CD8-positive, alpha-beta memory T cell (primary cell): ENCODE results near the gene MBOAT2. TPM values are rescaled to one million over a fixed set of nuclear protein-coding genes. Genes with fewer than 3 reads are reported as not detected.

Experiments used
- CTCF ChIA-PET: fragments of 350-600 bp; sonication (Branson Sonifier 250); formaldehyde crosslinking; loops from one replicate; lab custom pipeline; 2021; ENCODE audit warnings: antibody characterized with exemption; lab: Charles Lee
- POLR2A ChIA-PET: fragments of 350-600 bp; sonication (Branson Sonifier 250); formaldehyde crosslinking; loops from one replicate; lab custom pipeline; 2021; ENCODE audit warnings: antibody characterized with exemption; lab: Charles Lee
- DNase-seq, 5 donors: peaks; one replicate each; pipeline versions ENCODE4 v3.0.0 to v3.0.0-alpha.2; 2020 to 2022; ENCODE audit warnings: mixed read lengths in 1 of 5
- H3K27ac ChIP-seq: one replicate; pipeline ENCODE4 v1.7.0; 2013; ENCODE audit warnings: low read depth, mild to moderate bottlenecking, low read length, moderate library complexity
- H3K27me3 ChIP-seq: 2 replicates; pipeline ENCODE4 v1.7.0; 2013; ENCODE audit warnings: low read length, mild to moderate bottlenecking; ENCODE audit not compliant: insufficient read depth, poor library complexity, severe bottlenecking
- H3K36me3 ChIP-seq: 2 replicates; pipeline ENCODE4 v1.7.0; 2013; ENCODE audit warnings: mild to moderate bottlenecking, low read length, moderate library complexity; ENCODE audit not compliant: insufficient read depth
- H3K4me1 ChIP-seq: 2 replicates; pipeline ENCODE4 v1.7.0; 2013; ENCODE audit warnings: mild to moderate bottlenecking, low read length, moderate library complexity; ENCODE audit not compliant: insufficient read depth
- H3K4me3 ChIP-seq: 2 replicates; pipeline ENCODE4 v1.7.0; 2013; ENCODE audit warnings: mild to moderate bottlenecking, low read length
- H3K9me3 ChIP-seq: 2 replicates; pipeline ENCODE4 v1.7.0; 2013; ENCODE audit warnings: mild to moderate bottlenecking, low read length
- H3K27ac Mint-ChIP-seq, 8 donors: one replicate each; pipeline ENCODE4 v1.8.0; 2020 to 2021; ENCODE audit warnings: mixed read lengths in 8 of 8, mild to moderate bottlenecking in 6 of 8, inconsistent platforms in 3 of 8, moderate library complexity in 3 of 8
- H3K27me3 Mint-ChIP-seq, 2 donors: one replicate each; pipeline ENCODE4 v1.8.0; 2020 to 2021; ENCODE audit warnings: mixed read lengths in 2 of 2, mild to moderate bottlenecking in 1 of 2, moderate library complexity in 1 of 2
- H3K36me3 Mint-ChIP-seq, 3 donors: one replicate each; pipeline ENCODE4 v1.8.0; 2020 to 2021; ENCODE audit warnings: mixed read lengths in 3 of 3, inconsistent platforms in 1 of 3, mild to moderate bottlenecking in 1 of 3
- H3K4me1 Mint-ChIP-seq, 3 donors: one replicate each; pipeline ENCODE4 v1.8.0; 2020 to 2021; ENCODE audit warnings: mixed read lengths in 3 of 3, inconsistent platforms in 1 of 3, mild to moderate bottlenecking in 1 of 3
- H3K4me3 Mint-ChIP-seq, 7 donors: one replicate each; pipeline ENCODE4 v1.8.0; 2020 to 2021; ENCODE audit warnings: mixed read lengths in 7 of 7, mild to moderate bottlenecking in 6 of 7, moderate library complexity in 4 of 7, inconsistent platforms in 2 of 7
- H3K9me3 Mint-ChIP-seq, 5 donors: one replicate each; pipeline ENCODE4 v1.8.0; 2020 to 2022; ENCODE audit warnings: mixed read lengths in 5 of 5, mild to moderate bottlenecking in 3 of 5, moderate library complexity in 2 of 5, inconsistent platforms in 1 of 5
- polyA plus RNA-seq: library from polyadenylated mRNA; unstranded; fragments of 300-500 nt; fragmentation: Illumina TruSeq; gene quantifications from one replicate; pipeline ENCODE4 v1.2.3, GENCODE V29; 2021
- total RNA-seq, 2 experiments: library from RNA; stranded (reverse); gene quantifications; one replicate each; pipeline ENCODE4 v1.2.3, GENCODE V29; 2021

MBOAT2 gene
- total and polyA plus RNA-seq, 3 experiments from 2014 or later: 0.62 to 3.3 (median 3.2) TPM

GRCh38 chr2:9033385-9034168 lies 30.1 kb upstream of the MBOAT2 start:
- POLR2A ChIA-PET: no interaction called here
- Histone ChIP-seq H3K9me3 (no peaks in the 10 kb centered on the region), H3K4me1 (no peaks in the 10 kb centered on the region), H3K36me3 (no peaks in the 10 kb centered on the region), H3K4me3 (no peak overlapping the region), H3K27me3 (no peaks in the 10 kb centered on the region), H3K27ac (no peak overlapping the region)
- no peak for DNase-seq
- CTCF ChIA-PET: no interaction called here
- H3K36me3 Mint-ChIP-seq: peaks cover 0 to 10% (median 0%) of the 10 kb centered on the region in 3 donors
- no peak overlapping the region for H3K27ac Mint-ChIP-seq
- H3K4me1 Mint-ChIP-seq: no peaks in the 10 kb centered on the region
- H3K4me3 Mint-ChIP-seq: no peak overlapping the region
- H3K27me3 Mint-ChIP-seq: peaks cover 26 to 76% of the 10 kb centered on the region in 2 donors
- peaks cover 6 to 14% (median 8%) of the 10 kb centered on the region in 5 donors for H3K9me3 Mint-ChIP-seq

DNA sequence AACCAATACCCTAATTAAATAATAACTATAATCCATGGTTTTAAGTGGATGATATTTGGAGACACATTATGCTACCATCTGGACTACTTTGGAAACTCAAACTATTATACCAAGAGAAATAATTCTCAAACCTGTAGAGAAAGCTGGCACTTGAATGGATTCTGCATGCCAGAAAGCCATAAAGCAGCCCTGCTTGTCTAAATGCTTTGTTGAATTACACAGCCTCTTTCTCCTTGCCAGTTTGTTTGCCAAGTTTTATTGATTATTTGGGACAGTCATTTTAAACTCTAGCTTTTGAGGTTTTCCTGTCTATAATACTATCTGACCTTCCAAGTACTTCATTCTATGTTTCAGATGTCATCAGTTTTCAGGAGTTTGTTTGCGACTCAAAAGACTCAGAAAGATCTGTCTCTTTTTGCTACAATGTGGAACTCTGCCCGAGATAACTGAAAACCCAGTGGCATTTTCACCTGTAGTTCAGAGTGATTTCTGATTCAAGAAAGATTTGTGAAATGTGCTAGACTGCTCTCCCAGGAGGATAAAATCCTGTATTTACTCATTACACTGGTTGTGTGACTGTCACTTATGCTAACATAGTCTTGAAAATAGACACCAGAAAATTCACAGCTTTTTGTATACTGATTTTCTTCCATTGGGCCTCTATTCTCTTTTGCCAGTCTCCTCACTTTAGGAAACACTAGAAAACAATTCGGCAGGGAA lies 29.2 kb upstream of the MBOAT2 start:
- CTCF ChIA-PET: no interaction called here
- no peak for DNase-seq
- POLR2A ChIA-PET: no interaction called here
- Histone ChIP-seq H3K9me3 (no peaks in the 10 kb centered on the region), H3K27me3 (no peaks in the 10 kb centered on the region), H3K36me3 (no peaks in the 10 kb centered on the region), H3K4me1 (no peaks in the 10 kb centered on the region), H3K4me3 (no peak overlapping the region), H3K27ac (no peak overlapping the region)
- Mint-ChIP-seq H3K4me1 (no peaks in the 10 kb centered on the region), H3K36me3 (peaks cover 0 to 5% (median 0%) of the 10 kb centered on the region in 3 donors), H3K27ac (no peak overlapping the region), H3K4me3 (no peak overlapping the region), H3K9me3 (peaks cover 0 to 6% (median 2%) of the 10 kb centered on the region in 5 donors), H3K27me3 (peaks cover 27 to 75% of the 10 kb centered on the region in 2 donors)

DNA sequence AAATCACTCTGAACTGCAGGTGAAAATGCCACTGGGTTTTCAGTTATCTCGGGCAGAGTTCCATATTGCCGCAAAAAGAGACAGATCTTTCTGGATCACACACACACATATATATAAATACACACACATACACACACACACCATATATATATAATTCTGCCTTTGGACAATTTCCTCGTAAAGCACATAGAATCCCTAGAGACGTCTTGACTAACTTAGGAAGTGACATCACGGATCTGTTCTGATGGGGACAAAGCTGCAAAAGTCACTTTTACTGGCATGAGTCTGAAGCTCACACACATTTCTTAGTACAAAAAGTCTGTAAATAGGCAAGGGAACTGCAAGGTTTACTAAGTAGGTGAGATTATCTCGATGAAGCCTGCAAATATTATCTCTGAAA lies 28.6 kb upstream of the MBOAT2 start:
- no peaks in the 10 kb centered on the region for H3K9me3 ChIP-seq
- H3K4me3 ChIP-seq: no peak overlapping the region
- ChIA-PET CTCF (no interaction called here), POLR2A (no interaction called here)
- H3K36me3 Mint-ChIP-seq: peaks cover 0 to 4% (median 0%) of the 10 kb centered on the region in 3 donors
- H3K27ac Mint-ChIP-seq: no peak overlapping the region
- peaks cover 31 to 75% of the 10 kb centered on the region in 2 donors for H3K27me3 Mint-ChIP-seq
- H3K27me3 ChIP-seq: no peaks in the 10 kb centered on the region
- peaks cover 0 to 1% (median 0%) of the 10 kb centered on the region in 5 donors for H3K9me3 Mint-ChIP-seq
- DNase-seq: no peak
- no peak overlapping the region for H3K4me3 Mint-ChIP-seq
- H3K4me1 Mint-ChIP-seq: no peaks in the 10 kb centered on the region
- H3K4me1 ChIP-seq: no peaks in the 10 kb centered on the region
- H3K36me3 ChIP-seq: no peaks in the 10 kb centered on the region
- H3K27ac ChIP-seq: no peak overlapping the region

GRCh38 chr2:9031246-9031645 lies 27.8 kb upstream of the MBOAT2 start:
- CTCF ChIA-PET: no interaction called here
- H3K9me3 ChIP-seq: no peaks in the 10 kb centered on the region
- no peaks in the 10 kb centered on the region for H3K4me1 Mint-ChIP-seq
- no peak overlapping the region for H3K4me3 ChIP-seq
- POLR2A ChIA-PET: no interaction called here
- H3K9me3 Mint-ChIP-seq: no peaks in the 10 kb centered on the region
- no peaks in the 10 kb centered on the region for H3K4me1 ChIP-seq
- no peak for DNase-seq
- H3K27me3 ChIP-seq: no peaks in the 10 kb centered on the region
- no peak overlapping the region for H3K27ac Mint-ChIP-seq
- H3K36me3 ChIP-seq: no peaks in the 10 kb centered on the region
- H3K4me3 Mint-ChIP-seq: no peak overlapping the region
- H3K27me3 Mint-ChIP-seq: peaks cover 31 to 79% of the 10 kb centered on the region in 2 donors
- peaks cover 0 to 4% (median 0%) of the 10 kb centered on the region in 3 donors for H3K36me3 Mint-ChIP-seq
- no peak overlapping the region for H3K27ac ChIP-seq

GRCh38 chr2:9030841-9031240 lies 27.4 kb upstream of the MBOAT2 start:
- Histone ChIP-seq H3K4me3 (no peak overlapping the region), H3K36me3 (no peaks in the 10 kb centered on the region), H3K9me3 (no peaks in the 10 kb centered on the region), H3K4me1 (no peaks in the 10 kb centered on the region), H3K27me3 (no peaks in the 10 kb centered on the region), H3K27ac (no peak overlapping the region)
- CTCF ChIA-PET: no interaction called here
- POLR2A ChIA-PET: no interaction called here
- Mint-ChIP-seq H3K27ac (no peak overlapping the region), H3K36me3 (peaks cover 0 to 4% (median 0%) of the 10 kb centered on the region in 3 donors), H3K27me3 (peaks cover 35 to 79% of the 10 kb centered on the region in 2 donors), H3K4me3 (no peak overlapping the region), H3K4me1 (no peaks in the 10 kb centered on the region), H3K9me3 (no peaks in the 10 kb centered on the region)
- DNase-seq: no peak

- H3K9me3 ChIP-seq: no peaks in the 10 kb centered on the region
- Mint-ChIP-seq H3K36me3 (peaks cover 0 to 4% (median 0%) of the 10 kb centered on the region in 3 donors), H3K27ac (no peak overlapping the region), H3K27me3 (peaks cover 35 to 81% of the 10 kb centered on the region in 2 donors), H3K4me1 (no peaks in the 10 kb centered on the region), H3K4me3 (no peak overlapping the region), H3K9me3 (no peaks in the 10 kb centered on the region)
- H3K27me3 ChIP-seq: no peaks in the 10 kb centered on the region
- ChIA-PET POLR2A (no interaction called here), CTCF (no interaction called here)
- no peak overlapping the region for H3K27ac ChIP-seq
- H3K4me1 ChIP-seq: no peaks in the 10 kb centered on the region
- no peak overlapping the region for H3K4me3 ChIP-seq
- no peaks in the 10 kb centered on the region for H3K36me3 ChIP-seq
- DNase-seq: no peak
Observed at GRCh38 chr2:9030190-9030589, 26.7 kb upstream of the MBOAT2 start.

DNA sequence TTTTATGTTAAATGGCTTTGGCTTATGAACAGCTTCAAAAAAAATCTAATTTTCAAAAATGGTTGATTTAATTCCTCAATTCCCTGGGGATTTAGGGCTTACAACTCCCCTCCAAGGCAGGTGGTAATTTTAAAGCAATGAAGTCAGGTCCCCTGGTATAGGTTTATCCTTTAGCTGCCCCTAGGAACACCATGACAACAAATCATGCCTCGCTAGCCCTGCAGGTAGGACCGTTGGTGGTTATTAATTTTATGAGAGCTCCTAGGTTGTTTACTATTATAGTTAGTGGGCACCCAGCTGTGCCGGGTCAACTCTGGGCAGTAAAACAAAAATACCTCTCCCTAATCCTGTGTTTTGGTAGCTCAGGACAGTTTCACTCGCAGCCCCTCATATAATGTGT lies 26.2 kb upstream of the MBOAT2 start:
- H3K9me3 Mint-ChIP-seq: no peaks in the 10 kb centered on the region
- H3K27ac ChIP-seq: no peak overlapping the region
- CTCF ChIA-PET: no interaction called here

GRCh38 chr2:9027884-9028283 lies 24.4 kb upstream of the MBOAT2 start:
- Mint-ChIP-seq H3K9me3 (no peaks in the 10 kb centered on the region), H3K27ac (no peak overlapping the region), H3K36me3 (peaks cover 0 to 4% (median 0%) of the 10 kb centered on the region in 3 donors), H3K4me3 (no peak overlapping the region), H3K4me1 (no peaks in the 10 kb centered on the region), H3K27me3 (peaks cover 34 to 84% of the 10 kb centered on the region in 2 donors)
- CTCF ChIA-PET: no interaction called here
- POLR2A ChIA-PET: no interaction called here
- Histone ChIP-seq H3K27me3 (no peaks in the 10 kb centered on the region), H3K4me3 (no peak overlapping the region), H3K4me1 (no peaks in the 10 kb centered on the region), H3K9me3 (no peaks in the 10 kb centered on the region), H3K27ac (no peak overlapping the region), H3K36me3 (no peaks in the 10 kb centered on the region)
- no peak for DNase-seq

More for the DNA sequence above, 26.2 kb upstream of the MBOAT2 start:
- H3K36me3 ChIP-seq: no peaks in the 10 kb centered on the region
- POLR2A ChIA-PET: no interaction called here
- DNase-seq: no peak
- no peak overlapping the region for H3K4me3 ChIP-seq
- peaks cover 0 to 4% (median 0%) of the 10 kb centered on the region in 3 donors for H3K36me3 Mint-ChIP-seq
- no peaks in the 10 kb centered on the region for H3K4me1 Mint-ChIP-seq
- H3K9me3 ChIP-seq: no peaks in the 10 kb centered on the region
- H3K27me3 ChIP-seq: no peaks in the 10 kb centered on the region
- peaks cover 34 to 85% of the 10 kb centered on the region in 2 donors for H3K27me3 Mint-ChIP-seq
- no peak overlapping the region for H3K4me3 Mint-ChIP-seq
- no peak overlapping the region for H3K27ac Mint-ChIP-seq
- no peaks in the 10 kb centered on the region for H3K4me1 ChIP-seq
